Measurements from ENCODE around the gene RAPGEF1. TPM values are rescaled to one million over a fixed set of nuclear protein-coding genes. Genes with fewer than 3 reads are reported as not detected.
A peak's percentile ranks its signal among the peaks of the same experiment; 100 is the strongest.

The RAPGEF1 gene
- total and polyA plus RNA-seq, 3 donors from 2014 or later, result 36.1 to 56.9 (median 55.8) TPM

- intact Hi-C loops (cut with DNase I; ENCODE audit: low total_unique reads), result no loop called here
- H3K4me1 ChIP-seq, result peaks cover 8% of the 10 kb centered on the region
- no peaks in the 10 kb centered on the region for H3K9me3 ChIP-seq
- peak overlapping the region in 1 of 2 donors; percentile 36 for H3K27ac ChIP-seq
- DNase-seq, result peak; percentile 71
- H3K4me3 ChIP-seq, result peak overlapping the region; percentile 85 to 91
- H3K36me3 ChIP-seq (ENCODE audit: low read depth, missing control alignments), result no peaks in the 10 kb centered on the region
- no peaks in the 10 kb centered on the region for H3K27me3 ChIP-seq
- TF ChIP-seq POLR2A (IDR thresholded peaks at IDR 0.05) (no peak), CTCF (IDR thresholded peaks at IDR 0.05) (peak in 1 of 3 experiments; percentile 17)
- WGBS, 2 donors, result 1% methylated on average over 14 of the region's 29 CpGs; no CpG with 5 or more reads in 1 of the 2 donors
Measured at GRCh38 chr9:131530546-131530919, 209.3 kb downstream of the RAPGEF1 start.

GRCh38 chr9:131529597-131530545 lies 210.0 kb downstream of the RAPGEF1 start:
- no peaks in the 10 kb centered on the region for H3K36me3 ChIP-seq (ENCODE audit: low read depth, missing control alignments)
- intact Hi-C loops (cut with DNase I; ENCODE audit: low total_unique reads), result no loop called here
- no peaks in the 10 kb centered on the region for H3K27me3 ChIP-seq
- 50 to 63% methylated on average over 16 to 23 of the region's 24 CpGs for WGBS, 2 donors
- H3K4me1 ChIP-seq, result peaks cover 8% of the 10 kb centered on the region
- H3K4me3 ChIP-seq, result peak overlapping the region; percentile 85 to 91
- TF ChIP-seq CTCF (IDR thresholded peaks at IDR 0.05) (no peak), POLR2A (IDR thresholded peaks at IDR 0.05) (no peak)
- no peak for DNase-seq
- peak overlapping the region in 1 of 2 donors; percentile 36 for H3K27ac ChIP-seq
- no peaks in the 10 kb centered on the region for H3K9me3 ChIP-seq

- H3K4me3 ChIP-seq, result no peak overlapping the region
- no peak for DNase-seq
- H3K9me3 ChIP-seq, result no peaks in the 10 kb centered on the region
- no peak for TF ChIP-seq CTCF (IDR thresholded peaks at IDR 0.05)
- TF ChIP-seq POLR2A (IDR thresholded peaks at IDR 0.05), result no peak
- intact Hi-C loops (cut with DNase I; ENCODE audit: low total_unique reads), result no loop called here
- peaks cover 8% of the 10 kb centered on the region for H3K4me1 ChIP-seq
- H3K27ac ChIP-seq, result no peak overlapping the region
- H3K27me3 ChIP-seq, result no peaks in the 10 kb centered on the region
- H3K36me3 ChIP-seq (ENCODE audit: low read depth, missing control alignments), result no peaks in the 10 kb centered on the region
- 92 to 94% methylated on average over 10 to 35 of the region's 35 CpGs for WGBS, 2 donors
Measured at GRCh38 chr9:131528886-131529505, 210.9 kb downstream of the RAPGEF1 start.

GRCh38 chr9:131528186-131528585 lies 211.7 kb downstream of the RAPGEF1 start:
- no peaks in the 10 kb centered on the region for H3K36me3 ChIP-seq (ENCODE audit: low read depth, missing control alignments)
- H3K27ac ChIP-seq, result no peak overlapping the region
- H3K4me3 ChIP-seq, result no peak overlapping the region
- peaks cover 8% of the 10 kb centered on the region for H3K4me1 ChIP-seq
- intact Hi-C loops (cut with DNase I; ENCODE audit: low total_unique reads), result no loop called here
- no peak for TF ChIP-seq CTCF (IDR thresholded peaks at IDR 0.05)
- TF ChIP-seq POLR2A (IDR thresholded peaks at IDR 0.05), result no peak
- no peaks in the 10 kb centered on the region for H3K27me3 ChIP-seq
- WGBS, 2 donors, result 89 to 92% methylated on average over 7 of the region's 7 CpGs
- H3K9me3 ChIP-seq, result no peaks in the 10 kb centered on the region
- DNase-seq, result no peak

Small RNA genes within 50 kb of the gene (small RNA-seq; reads per million reads assigned to genes)
- gene EIF4A1P3 (0 reads per million in 2 donors), gene RF00272 (0 reads per million in 2 donors), gene RN7SL328P (0 reads per million in 2 donors)

Other genes starting within 250 kb of the RAPGEF1 start
- gene POMT1, start 237.2 kb downstream of the RAPGEF1 start, total RNA-seq, result 100 to 1,000 TPM in 1 of 2 donors, 10 to 100 TPM in 1; 99.7 to 117 TPM
- 118 TPM for gene POMT1, start 237.2 kb downstream of the RAPGEF1 start, polyA plus RNA-seq (ENCODE audit: insufficient read depth, low read depth, low replicate concordance)
- gene UCK1, start 208.8 kb downstream of the RAPGEF1 start, total RNA-seq, result 10 to 100 TPM; 34.3 to 49.9 TPM
- 41.1 TPM for gene UCK1, start 208.8 kb downstream of the RAPGEF1 start, polyA plus RNA-seq (ENCODE audit: insufficient read depth, low read depth, low replicate concordance)
- under 1 TPM in 1 of 2 donors, not detected in 1; 0.47 TPM for gene PRRT1B, start 194.6 kb downstream of the RAPGEF1 start, total RNA-seq
- not detected for gene PRRT1B, start 194.6 kb downstream of the RAPGEF1 start, polyA plus RNA-seq (ENCODE audit: insufficient read depth, low read depth, low replicate concordance)

Measured in testis (tissue), 3 donors.